ENCODE data around the gene LRRC4C. TPM values are rescaled to one million over a fixed set of nuclear protein-coding genes. Genes with fewer than 3 reads are reported as not detected.
"Not testable (repeated sequence)": the region's sequence is repeated elsewhere in the genome, so short reads cannot be mapped to it uniquely, and the experiment has no call there.

LRRC4C gene
- polyA plus RNA-seq, 1 of the 3 experiments (the other 2 are of a cell fraction), result 0.16 TPM

- H2AFZ ChIP-seq (ENCODE audit: low read depth), result no peak overlapping the region
- H3K4me1 ChIP-seq (ENCODE audit: control insufficient read depth in 1 of 2, insufficient read depth in 2 of 2, low read depth in 1 of 2, low read length in 1 of 2), result no peaks in the 10 kb centered on the region
- H3K4me3 ChIP-seq (ENCODE audit: low read depth in 2 of 2, low read length in 1 of 2), result no peak overlapping the region
- no peaks in the 10 kb centered on the region for H3K27me3 ChIP-seq (ENCODE audit: insufficient read depth)
- no peak for DNase-seq
- no peaks in the 10 kb centered on the region for H3K79me2 ChIP-seq (ENCODE audit: insufficient read depth)
- TF ChIP-seq NFIC (IDR thresholded peaks at IDR 0.05; ENCODE audit: borderline replicate concordance) (no peak), USF2 (IDR thresholded peaks at IDR 0.05; ENCODE audit: borderline replicate concordance, low read depth, low read length) (no peak), EZH2phosphoT487 (IDR thresholded peaks at IDR 0.05; ENCODE audit: borderline replicate concordance, low read depth) (no peak), YY1 (IDR thresholded peaks at IDR 0.05; ENCODE audit: low read depth) (no peak), CTCF (IDR thresholded peaks at IDR 0.05) (no peak), NRF1 (IDR thresholded peaks at IDR 0.05; ENCODE audit: low read depth, low read length) (no peak), RXRA (IDR thresholded peaks at IDR 0.05; ENCODE audit: borderline replicate concordance, low read depth) (no peak), FOXJ3 (CRISPR knock-in tag; IDR thresholded peaks at IDR 0.05) (no peak), ZBTB33 (IDR thresholded peaks at IDR 0.05; ENCODE audit: borderline replicate concordance, low read depth) (no peak), JUND (IDR thresholded peaks at IDR 0.05) (no peak), MXI1 (IDR thresholded peaks at IDR 0.05; ENCODE audit: low read depth, low read length) (no peak), MAX (IDR thresholded peaks at IDR 0.05; ENCODE audit: low read depth) (no peak), FOXM1 (IDR thresholded peaks at IDR 0.05; ENCODE audit: low read depth) (no peak), RCOR1 (IDR thresholded peaks at IDR 0.05; ENCODE audit: low read length) (no peak), IRF3 (IDR thresholded peaks at IDR 0.05; ENCODE audit: low read depth, low read length) (no peak), USF1 (IDR thresholded peaks at IDR 0.05; ENCODE audit: borderline replicate concordance, low read depth) (no peak), SIN3A (IDR thresholded peaks at IDR 0.05; ENCODE audit: borderline replicate concordance, low read depth, low read length) (no peak), RFX5 (IDR thresholded peaks at IDR 0.05; ENCODE audit: low read length) (no peak)
- H3K9me2 ChIP-seq, result no peaks in the 10 kb centered on the region
- ChIA-PET CTCF (no interaction called here), POLR2A (no interaction called here)
- WGBS (ENCODE audit: low lambda C conversion rate), result 10% methylated on average over 3 of the region's 3 CpGs
- no peak overlapping the region for H3K4me2 ChIP-seq
- no peaks in the 10 kb centered on the region for H3K9me3 ChIP-seq
- H3K36me3 ChIP-seq (replicated peaks in 1 of 2; ENCODE audit: control insufficient read depth in 1 of 2, insufficient read depth in 2 of 2, low read length in 1 of 2), result no peaks in the 10 kb centered on the region
- H4K20me1 ChIP-seq (ENCODE audit: insufficient read depth), result no peaks in the 10 kb centered on the region
- H3K9ac ChIP-seq, result no peak overlapping the region
- no peak overlapping the region for H3K27ac ChIP-seq (ENCODE audit: low read depth in 2 of 2, low read length in 1 of 2)
- H3F3A ChIP-seq (replicated peaks; ENCODE audit: insufficient read depth), result no peaks in the 10 kb centered on the region
These were observed 591.3 kb downstream of the LRRC4C start for GRCh38 chr11:40867991-40868632.

- H3K4me1 ChIP-seq (ENCODE audit: control insufficient read depth in 1 of 2, insufficient read depth in 2 of 2, low read depth in 1 of 2, low read length in 1 of 2); H3K27ac ChIP-seq (ENCODE audit: low read depth in 2 of 2, low read length in 1 of 2); CTCF ChIA-PET; H3K36me3 ChIP-seq (replicated peaks in 1 of 2; ENCODE audit: control insufficient read depth in 1 of 2, insufficient read depth in 2 of 2, low read length in 1 of 2); H3F3A ChIP-seq (replicated peaks; ENCODE audit: insufficient read depth); H3K9ac ChIP-seq; H3K4me2 ChIP-seq; H2AFZ ChIP-seq (ENCODE audit: low read depth); DNase-seq; H3K9me3 ChIP-seq; H3K4me3 ChIP-seq (ENCODE audit: low read depth in 2 of 2, low read length in 1 of 2); POLR2A ChIA-PET; H3K79me2 ChIP-seq (ENCODE audit: insufficient read depth); H3K27me3 ChIP-seq (ENCODE audit: insufficient read depth); H3K9me2 ChIP-seq; H4K20me1 ChIP-seq (ENCODE audit: insufficient read depth): not testable (repeated sequence)
- 5% methylated on average over 1 of the region's 1 CpG for WGBS (ENCODE audit: low lambda C conversion rate)
These were observed 601.7 kb downstream of the LRRC4C start for GRCh38 chr11:40857754-40858153.

Measured in SK-N-SH (cell line).